ENCODE data around the gene ACSL1.

Gene ACSL1

GRCh38 chr4:184706453-184706852, 119.3 kb downstream of the ACSL1 start:
- DNase-seq, result no peak

GRCh38 chr4:184705692-184706091, 120.1 kb downstream of the ACSL1 start:
- DNase-seq, result no peak

All from NCI-H2081 treated with DMSO at 0.1 percent for 48 hours (cell line).